Measurements from ENCODE around the gene DYRK3. TPM values are rescaled to one million over a fixed set of nuclear protein-coding genes. Genes with fewer than 3 reads are reported as not detected.

DYRK3 gene
- total RNA-seq, 1 donor from 2014 or later = 22.7 TPM

GRCh38 chr1:206672011-206672688, 36.8 kb downstream of the DYRK3 start:
- H3K27ac Mint-ChIP-seq = no peak overlapping the region
- H4K20me1 ChIP-seq (ENCODE audit: low read depth) = no peaks in the 10 kb centered on the region
- peaks cover 9% of the 10 kb centered on the region for H3K4me1 Mint-ChIP-seq
- H3F3A ChIP-seq (ENCODE audit: low read depth) = peaks cover 12% of the 10 kb centered on the region
- H3K9ac ChIP-seq = no peak overlapping the region
- H3K4me1 ChIP-seq = peaks cover 33% of the 10 kb centered on the region
- H3K4me3 ChIP-seq = no peak overlapping the region
- peaks cover 6% of the 10 kb centered on the region for H3K27me3 Mint-ChIP-seq (ENCODE audit: insufficient read depth, low read depth)
- H3K27me3 ChIP-seq = no peaks in the 10 kb centered on the region
- H3K27ac ChIP-seq = no peak overlapping the region
- H3K36me3 ChIP-seq = no peaks in the 10 kb centered on the region
- no peak for TF ChIP-seq EZH2 (IDR thresholded peaks at IDR 0.05)
- TF ChIP-seq EZH2phosphoT487 (IDR thresholded peaks at IDR 0.05) = no peak
- TF ChIP-seq CTCF (IDR thresholded peaks at IDR 0.05) = no peak
- peak; percentile 60 for DNase-seq (ENCODE audit: low spot score)
- no peaks in the 10 kb centered on the region for H3K9me3 ChIP-seq (ENCODE audit: low read depth)
- H2AFZ ChIP-seq (replicated peaks) = peak overlapping the region; percentile 6
- peak overlapping the region; percentile 69 for H3K4me2 ChIP-seq
- no peaks in the 10 kb centered on the region for H3K9me3 Mint-ChIP-seq
- no peak overlapping the region for H3K4me3 Mint-ChIP-seq
- H3K79me2 ChIP-seq (ENCODE audit: low read depth) = no peaks in the 10 kb centered on the region
- H3K36me3 Mint-ChIP-seq = no peaks in the 10 kb centered on the region

- TF ChIP-seq EZH2phosphoT487 (IDR thresholded peaks at IDR 0.05) = no peak
- TF ChIP-seq EZH2 (IDR thresholded peaks at IDR 0.05) = no peak
- TF ChIP-seq CTCF (IDR thresholded peaks at IDR 0.05) = no peak
- Mint-ChIP-seq H3K9me3 (no peaks in the 10 kb centered on the region), H3K27me3 (ENCODE audit: insufficient read depth, low read depth) (peaks cover 3% of the 10 kb centered on the region), H3K4me3 (no peak overlapping the region), H3K27ac (no peak overlapping the region), H3K4me1 (peaks cover 9% of the 10 kb centered on the region), H3K36me3 (no peaks in the 10 kb centered on the region)
- no peak for DNase-seq (ENCODE audit: low spot score)
- no peak overlapping the region for H3K9ac ChIP-seq
- peaks cover 33% of the 10 kb centered on the region for H3K4me1 ChIP-seq
- peak overlapping the region; percentile 45 for H3K4me2 ChIP-seq
- no peaks in the 10 kb centered on the region for H3K79me2 ChIP-seq (ENCODE audit: low read depth)
- no peaks in the 10 kb centered on the region for H4K20me1 ChIP-seq (ENCODE audit: low read depth)
- H3K27me3 ChIP-seq = no peaks in the 10 kb centered on the region
- no peak overlapping the region for H2AFZ ChIP-seq (replicated peaks)
- no peak overlapping the region for H3K4me3 ChIP-seq
- H3F3A ChIP-seq (ENCODE audit: low read depth) = peaks cover 12% of the 10 kb centered on the region
- no peak overlapping the region for H3K27ac ChIP-seq
- H3K9me3 ChIP-seq (ENCODE audit: low read depth) = no peaks in the 10 kb centered on the region
- H3K36me3 ChIP-seq = no peaks in the 10 kb centered on the region
Observed at GRCh38 chr1:206672844-206673758, 37.8 kb downstream of the DYRK3 start.

- no peak overlapping the region for H3K9ac ChIP-seq
- H2AFZ ChIP-seq (replicated peaks) = no peak overlapping the region
- H3K4me3 Mint-ChIP-seq = no peak overlapping the region
- peaks cover 3% of the 10 kb centered on the region for H3K27me3 ChIP-seq
- peaks cover 33% of the 10 kb centered on the region for H3K4me1 ChIP-seq
- no peak overlapping the region for H3K4me2 ChIP-seq
- H3K27ac Mint-ChIP-seq = no peak overlapping the region
- no peaks in the 10 kb centered on the region for H3K9me3 ChIP-seq (ENCODE audit: low read depth)
- no peak for DNase-seq (ENCODE audit: low spot score)
- no peak for TF ChIP-seq EZH2phosphoT487 (IDR thresholded peaks at IDR 0.05)
- no peak for TF ChIP-seq EZH2 (IDR thresholded peaks at IDR 0.05)
- no peak for TF ChIP-seq CTCF (IDR thresholded peaks at IDR 0.05)
- no peaks in the 10 kb centered on the region for H3K36me3 ChIP-seq
- H3K4me3 ChIP-seq = no peak overlapping the region
- H3K79me2 ChIP-seq (ENCODE audit: low read depth) = no peaks in the 10 kb centered on the region
- no peaks in the 10 kb centered on the region for H3K9me3 Mint-ChIP-seq
- H3F3A ChIP-seq (ENCODE audit: low read depth) = peaks cover 12% of the 10 kb centered on the region
- H4K20me1 ChIP-seq (ENCODE audit: low read depth) = no peaks in the 10 kb centered on the region
- H3K27ac ChIP-seq = no peak overlapping the region
- peaks cover 3% of the 10 kb centered on the region for H3K27me3 Mint-ChIP-seq (ENCODE audit: insufficient read depth, low read depth)
- H3K4me1 Mint-ChIP-seq = peaks cover 9% of the 10 kb centered on the region
- no peaks in the 10 kb centered on the region for H3K36me3 Mint-ChIP-seq
Observed at GRCh38 chr1:206674236-206674635, 38.9 kb downstream of the DYRK3 start.
